ENCODE measurements around the gene EPO.

Gene EPO

GRCh38 chr7:100675581-100676350 lies 44.5 kb upstream of the EPO start:
- H3K4me2 ChIP-seq (ENCODE audit: low read depth, low read length, poor library complexity, severe bottlenecking) = peak overlapping the region; percentile 97
- H3F3A ChIP-seq (ENCODE audit: low read depth) = no peaks in the 10 kb centered on the region; the same call in 1 of the 2 replicates
- H3K9me3 ChIP-seq (ENCODE audit: insufficient read depth, low read depth, low read length) = no peaks in the 10 kb centered on the region
- TF ChIP-seq CTCF (conservative IDR thresholded peaks at IDR 0.05; ENCODE audit: low read length) = no peak
- TF ChIP-seq EZH2phosphoT487 (IDR thresholded peaks at IDR 0.05; ENCODE audit: borderline replicate concordance) = no peak
- no peaks in the 10 kb centered on the region for H3K9me2 ChIP-seq (replicated peaks; ENCODE audit: low read depth, low read length)
- peaks cover 43% of the 10 kb centered on the region; the same call in 1 of the 2 replicates for H3K36me3 ChIP-seq (ENCODE audit: insufficient read depth, low read length)
- H3K27me3 ChIP-seq (ENCODE audit: insufficient read depth, low read length, poor library complexity, severe bottlenecking) = no peaks in the 10 kb centered on the region
- peak overlapping the region; percentile 93 for H3K9ac ChIP-seq (ENCODE audit: low read depth, low read length, poor library complexity, severe bottlenecking)
- H3K4me3 ChIP-seq (ENCODE audit: low read length, poor library complexity, severe bottlenecking) = peak overlapping the region; percentile 95
- peaks cover 7% of the 10 kb centered on the region for H3K4me1 ChIP-seq (ENCODE audit: insufficient read depth, low read length, poor library complexity, severe bottlenecking)
- peaks cover 38% of the 10 kb centered on the region for H3K79me2 ChIP-seq (ENCODE audit: insufficient read depth, low read length)
- peaks cover 58% of the 10 kb centered on the region for H4K20me1 ChIP-seq (ENCODE audit: insufficient read depth, low read length, poor library complexity, severe bottlenecking)
- H2AFZ ChIP-seq (ENCODE audit: low read length) = no peak overlapping the region

GRCh38 chr7:100676501-100677306 lies 43.6 kb upstream of the EPO start:
- Histone ChIP-seq H3K4me2 (ENCODE audit: low read depth, low read length, poor library complexity, severe bottlenecking) (peak overlapping the region; percentile 97), H3K36me3 (ENCODE audit: insufficient read depth, low read length) (peaks cover 52% of the 10 kb centered on the region; the same call in 1 of the 2 replicates), H3K9me2 (replicated peaks; ENCODE audit: low read depth, low read length) (no peaks in the 10 kb centered on the region), H3K27me3 (ENCODE audit: insufficient read depth, low read length, poor library complexity, severe bottlenecking) (no peaks in the 10 kb centered on the region), H3K4me3 (ENCODE audit: low read length, poor library complexity, severe bottlenecking) (peak overlapping the region; percentile 95), H3K4me1 (ENCODE audit: insufficient read depth, low read length, poor library complexity, severe bottlenecking) (peaks cover 7% of the 10 kb centered on the region), H3F3A (ENCODE audit: low read depth) (no peaks in the 10 kb centered on the region; the same call in 1 of the 2 replicates), H3K9me3 (ENCODE audit: insufficient read depth, low read depth, low read length) (no peaks in the 10 kb centered on the region), H2AFZ (ENCODE audit: low read length) (no peak overlapping the region), H3K79me2 (ENCODE audit: insufficient read depth, low read length) (peaks cover 38% of the 10 kb centered on the region), H3K9ac (ENCODE audit: low read depth, low read length, poor library complexity, severe bottlenecking) (peak overlapping the region; percentile 93), H4K20me1 (ENCODE audit: insufficient read depth, low read length, poor library complexity, severe bottlenecking) (peaks cover 58% of the 10 kb centered on the region)
- no peak for TF ChIP-seq EZH2phosphoT487 (IDR thresholded peaks at IDR 0.05; ENCODE audit: borderline replicate concordance)
- TF ChIP-seq CTCF (conservative IDR thresholded peaks at IDR 0.05; ENCODE audit: low read length) = no peak

GRCh38 chr7:100677308-100678267 lies 42.7 kb upstream of the EPO start:
- H3K9ac ChIP-seq (ENCODE audit: low read depth, low read length, poor library complexity, severe bottlenecking) = no peak overlapping the region
- H3K79me2 ChIP-seq (ENCODE audit: insufficient read depth, low read length) = peaks cover 38% of the 10 kb centered on the region
- no peaks in the 10 kb centered on the region; the same call in 1 of the 2 replicates for H3F3A ChIP-seq (ENCODE audit: low read depth)
- no peaks in the 10 kb centered on the region for H3K9me3 ChIP-seq (ENCODE audit: insufficient read depth, low read depth, low read length)
- peaks cover 58% of the 10 kb centered on the region for H4K20me1 ChIP-seq (ENCODE audit: insufficient read depth, low read length, poor library complexity, severe bottlenecking)
- no peak overlapping the region for H3K4me3 ChIP-seq (ENCODE audit: low read length, poor library complexity, severe bottlenecking)
- H3K36me3 ChIP-seq (ENCODE audit: insufficient read depth, low read length) = peaks cover 59% of the 10 kb centered on the region; the same call in 1 of the 2 replicates
- no peak overlapping the region for H3K4me2 ChIP-seq (ENCODE audit: low read depth, low read length, poor library complexity, severe bottlenecking)
- H3K9me2 ChIP-seq (replicated peaks; ENCODE audit: low read depth, low read length) = no peaks in the 10 kb centered on the region
- no peaks in the 10 kb centered on the region for H3K27me3 ChIP-seq (ENCODE audit: insufficient read depth, low read length, poor library complexity, severe bottlenecking)
- H3K4me1 ChIP-seq (ENCODE audit: insufficient read depth, low read length, poor library complexity, severe bottlenecking) = peaks cover 7% of the 10 kb centered on the region
- H2AFZ ChIP-seq (ENCODE audit: low read length) = no peak overlapping the region
- TF ChIP-seq EZH2phosphoT487 (IDR thresholded peaks at IDR 0.05; ENCODE audit: borderline replicate concordance) (no peak), CTCF (conservative IDR thresholded peaks at IDR 0.05; ENCODE audit: low read length) (no peak)

All from Loucy (cell line).